Activated CD4-positive, CD25-positive, alpha-beta regulatory T cell treated with anti-CD3 and anti-CD28 coated beads, Interleukin-2, amount 50 U/mL, for 24 hours (primary cell): ENCODE results near the gene NAT10.
"Not testable (repeated sequence)": the region's sequence is repeated elsewhere in the genome, so short reads cannot be mapped to it uniquely, and the experiment has no call there.

Experiments used
- ATAC-seq, 2 donors: fragments of 150-1000 bp; cut with Tn5 transposase; one replicate each; pipeline ENCODE4 v1.10.0; 2021; ENCODE audit warnings: mild to moderate bottlenecking in 1 of 2, moderate library complexity in 1 of 2

NAT10 gene

DNA sequence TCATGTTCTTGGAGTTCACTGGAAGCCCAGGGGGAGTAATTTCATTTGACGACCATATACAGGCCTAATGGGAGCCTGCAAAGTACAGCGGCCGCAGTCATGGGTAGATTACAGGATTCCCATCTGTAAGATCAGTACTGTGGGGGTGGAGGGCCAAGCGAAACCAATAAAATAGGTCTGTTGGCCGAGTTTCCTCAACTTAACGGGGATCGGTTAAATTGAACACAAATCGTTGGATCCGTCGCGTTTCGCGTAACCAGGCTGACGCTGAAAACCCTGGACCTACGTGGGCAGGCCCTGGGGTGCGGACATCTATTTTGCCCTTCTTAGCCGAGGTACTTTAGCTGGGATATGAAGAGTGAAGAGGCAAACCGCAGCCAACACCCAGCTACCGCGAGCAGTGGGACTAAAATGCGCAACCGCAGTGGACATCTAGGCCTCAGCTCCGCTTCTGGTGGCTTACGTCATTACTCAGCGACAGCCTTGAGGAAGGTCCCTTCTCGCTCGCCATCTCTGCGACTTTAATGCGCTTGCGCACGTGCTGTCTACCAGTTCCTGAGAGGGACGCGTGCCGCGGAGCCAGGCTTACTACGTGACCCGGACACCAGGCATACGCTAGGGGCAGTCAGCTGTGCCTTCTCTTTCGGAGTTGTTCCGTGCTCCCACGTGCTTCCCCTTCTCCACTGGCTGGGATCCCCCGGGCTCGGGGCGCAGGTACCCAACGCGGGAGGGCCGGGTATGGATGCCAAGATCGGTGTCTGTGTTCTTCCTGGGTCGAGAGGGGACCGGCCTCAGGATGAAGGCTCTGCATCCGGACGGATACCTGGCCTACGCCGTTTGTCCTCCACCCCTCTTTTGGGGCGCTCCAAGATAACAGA is at the start of gene NAT10:
Gene NAT10, plus strand, starts transcription at position 551 of the 878 bp plus-strand sequence. CDS start 2,597 bp downstream, outside the sequence.
- peak; percentile 94 to 95 for ATAC-seq

DNA sequence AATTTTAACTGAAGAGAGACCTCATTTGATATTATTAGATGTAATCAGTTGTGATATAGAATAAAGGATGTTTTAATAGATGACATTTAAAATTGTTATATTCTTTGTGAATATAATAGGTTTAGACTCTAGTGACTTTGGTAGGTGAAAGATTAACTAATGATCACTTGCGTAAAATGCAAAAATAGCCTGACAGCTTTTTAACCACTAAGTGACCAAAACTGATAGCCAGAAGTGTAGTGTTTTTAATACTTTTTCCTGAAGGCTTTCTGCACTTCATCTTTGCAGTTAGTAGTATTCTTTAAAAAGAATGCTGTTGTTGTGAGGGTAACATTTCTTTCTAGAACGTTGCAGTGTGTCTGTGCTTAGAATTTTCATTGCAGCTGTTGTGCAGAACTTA is 48.8 kb upstream of the NAT10 start:
- no peak for ATAC-seq

DNA sequence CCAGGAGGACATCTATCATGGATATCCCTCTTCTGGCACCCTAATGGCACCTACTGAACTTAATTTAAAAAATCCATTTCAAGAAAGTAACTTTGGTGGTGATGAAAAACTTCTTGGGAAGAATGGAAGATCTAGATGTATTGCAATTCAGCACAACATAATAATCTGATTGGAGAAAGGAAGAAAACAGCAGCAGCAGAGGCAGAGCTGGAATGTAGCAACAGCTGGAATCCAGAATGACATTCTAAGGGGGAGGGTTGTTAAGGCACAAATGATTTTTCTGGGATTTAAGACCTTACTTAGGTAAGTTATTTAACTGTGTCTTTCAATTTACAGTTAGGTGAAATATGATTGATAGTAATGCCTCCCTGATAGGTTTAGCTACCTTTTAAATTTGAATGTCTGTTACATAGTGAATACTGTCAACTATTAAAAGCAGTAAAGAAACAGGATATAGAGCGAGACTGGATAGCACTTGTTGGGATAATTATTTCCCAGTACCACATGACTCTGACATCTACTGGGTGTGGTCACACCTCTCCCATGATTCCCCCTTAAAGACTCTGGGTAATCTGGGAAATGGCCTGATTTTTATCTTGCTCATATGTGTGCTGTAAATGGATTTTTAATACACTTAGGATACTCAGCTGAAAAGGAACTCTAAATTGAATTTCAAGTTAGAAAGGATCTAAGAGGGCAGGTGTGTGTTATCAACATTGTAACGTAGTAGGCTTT is 42.2 kb upstream of the NAT10 start:
- ATAC-seq, result no peak

DNA sequence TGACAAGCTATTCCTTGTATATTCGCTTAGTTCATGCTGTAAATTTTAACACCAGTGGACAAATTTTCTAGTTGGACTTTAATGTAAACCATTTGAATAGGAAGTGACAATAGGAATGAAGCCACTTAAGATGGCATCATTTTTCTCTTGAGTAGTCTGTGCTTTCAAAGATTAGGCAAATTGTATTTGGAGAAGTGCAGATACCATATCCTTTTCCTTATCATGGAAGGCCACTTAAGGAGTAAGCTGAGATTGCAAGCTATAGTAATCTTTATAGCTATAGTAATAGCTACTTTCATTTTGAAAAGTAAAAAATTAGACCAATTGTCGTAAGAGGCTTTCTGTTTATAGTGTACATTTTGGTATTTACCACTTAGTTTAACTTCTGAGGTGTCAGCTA is 41.1 kb upstream of the NAT10 start:
- ATAC-seq, result no peak

DNA sequence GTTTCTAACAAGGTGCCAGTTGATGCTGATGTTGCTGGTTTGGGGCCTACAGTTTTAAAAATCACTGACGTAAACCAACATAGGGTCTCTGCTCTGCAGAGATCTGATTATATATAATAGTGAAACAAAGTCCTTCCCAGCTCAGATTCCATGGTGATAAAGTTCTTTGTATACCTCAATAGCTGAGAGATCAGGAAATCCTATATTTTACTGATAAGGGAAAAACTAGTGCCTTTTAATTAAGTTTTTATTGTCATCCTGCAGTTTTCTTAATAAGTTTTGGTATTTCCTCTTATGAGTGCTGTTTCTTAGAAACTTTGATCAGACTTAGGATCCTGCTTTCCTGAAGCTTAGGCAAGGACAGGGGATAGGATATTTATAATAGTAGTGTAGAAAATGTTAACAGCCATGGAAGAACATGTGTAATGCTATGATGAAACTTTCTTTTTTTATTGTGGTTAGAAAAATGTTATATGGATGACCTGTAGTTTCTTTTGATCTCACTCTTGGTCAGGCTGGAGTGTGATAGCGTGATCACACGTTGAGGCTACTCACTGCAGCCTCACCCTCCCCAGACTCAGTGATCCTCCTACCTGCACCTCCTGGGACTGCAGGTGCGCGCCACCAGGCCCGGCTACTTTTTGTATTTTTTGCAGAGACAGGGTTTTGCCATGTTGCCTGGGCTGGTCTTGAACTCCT is 39.8 kb upstream of the NAT10 start:
- peak in 1 of 2 donors; percentile 68 for ATAC-seq

DNA sequence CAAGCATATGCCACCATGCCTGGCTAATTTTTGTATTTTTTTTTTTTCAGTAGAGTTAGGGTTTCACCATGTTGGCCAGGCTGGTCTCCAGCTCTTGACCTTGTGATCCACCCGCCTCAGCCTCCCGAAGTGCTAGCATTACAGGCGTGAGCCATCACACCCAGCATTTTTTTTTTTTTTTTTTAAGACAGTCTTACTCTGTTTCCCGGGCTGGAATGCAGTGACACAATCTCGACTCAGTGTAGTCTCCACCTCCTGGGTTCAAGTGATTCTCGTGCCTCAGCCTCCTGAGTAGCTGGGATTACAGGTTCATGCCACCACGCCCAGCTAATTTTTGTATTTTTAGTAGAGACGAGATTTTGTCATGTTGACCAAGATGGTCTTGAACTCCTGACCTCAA is 38.7 kb upstream of the NAT10 start:
- not testable (repeated sequence) for ATAC-seq

DNA sequence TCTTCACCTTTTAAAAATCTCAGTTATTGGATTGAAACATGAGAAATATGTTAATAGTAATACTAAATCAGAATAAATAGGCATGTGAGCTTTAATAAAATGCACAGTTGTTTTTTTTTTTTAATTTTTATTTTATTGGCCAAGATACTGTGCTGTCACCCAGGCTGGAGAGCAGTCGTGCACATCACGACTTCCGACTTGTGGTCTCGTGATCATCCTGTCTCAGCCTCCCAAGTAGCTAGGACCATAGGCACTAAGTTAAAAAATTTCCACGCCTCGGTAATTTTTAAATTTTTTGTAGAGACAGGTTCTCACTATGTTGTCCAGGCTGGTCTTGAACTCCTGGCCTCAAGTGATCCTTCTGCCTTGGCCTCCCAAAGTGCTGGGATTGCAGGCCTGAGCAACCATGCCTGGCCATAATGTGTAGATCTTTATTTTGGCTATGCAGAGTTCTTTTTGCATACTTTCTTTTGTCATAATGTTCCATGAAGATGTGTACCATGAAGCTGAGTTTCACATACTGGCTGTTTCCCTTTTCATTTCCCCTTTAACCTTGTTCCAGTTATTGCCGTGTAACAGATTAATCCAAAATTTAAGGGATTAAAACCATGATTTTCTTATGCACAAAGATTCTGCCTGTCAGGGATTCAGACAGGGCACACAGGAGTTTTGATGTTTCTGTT is 37.9 kb upstream of the NAT10 start:
- ATAC-seq, result no peak

DNA sequence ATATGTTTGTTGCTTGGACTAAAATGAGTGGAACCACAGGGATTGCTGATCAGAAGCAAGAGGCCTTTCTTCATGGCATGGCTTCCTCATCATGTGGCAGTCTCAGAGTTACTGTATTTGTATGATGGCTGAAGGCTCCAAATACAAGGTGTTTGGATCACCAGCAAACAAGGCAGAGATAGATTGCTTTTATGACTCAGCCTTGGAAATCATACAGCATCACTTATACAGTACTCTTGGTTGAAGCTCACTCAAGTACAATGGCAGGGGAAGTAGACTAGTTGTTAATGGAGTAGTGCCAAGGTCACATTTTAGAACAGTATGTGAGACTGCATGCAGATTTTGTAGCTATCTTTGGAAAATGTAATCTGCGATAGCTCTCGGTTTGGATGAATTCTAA is 37.3 kb upstream of the NAT10 start:
- ATAC-seq, result peak in 1 of 2 donors; percentile 37

DNA sequence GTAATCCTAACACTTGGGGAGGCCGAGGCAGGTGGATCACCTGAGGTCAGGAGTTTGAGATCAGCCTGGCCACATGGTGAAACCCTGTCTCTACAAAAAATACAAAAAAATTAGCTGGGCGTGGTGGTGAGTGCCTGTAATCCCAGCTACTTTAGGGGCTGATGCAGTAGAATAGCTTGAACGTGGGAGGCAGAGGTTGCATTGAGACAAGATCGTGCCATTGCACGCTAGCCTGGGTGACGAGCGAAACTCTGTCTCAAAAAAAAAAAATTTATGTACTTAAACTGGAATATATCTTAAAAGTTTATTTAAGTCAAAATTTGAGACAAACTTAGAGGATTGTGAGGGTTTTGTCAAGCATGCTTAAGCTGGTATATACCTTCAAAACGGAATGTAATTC is 34.1 kb upstream of the NAT10 start:
- not testable (repeated sequence) for ATAC-seq

DNA sequence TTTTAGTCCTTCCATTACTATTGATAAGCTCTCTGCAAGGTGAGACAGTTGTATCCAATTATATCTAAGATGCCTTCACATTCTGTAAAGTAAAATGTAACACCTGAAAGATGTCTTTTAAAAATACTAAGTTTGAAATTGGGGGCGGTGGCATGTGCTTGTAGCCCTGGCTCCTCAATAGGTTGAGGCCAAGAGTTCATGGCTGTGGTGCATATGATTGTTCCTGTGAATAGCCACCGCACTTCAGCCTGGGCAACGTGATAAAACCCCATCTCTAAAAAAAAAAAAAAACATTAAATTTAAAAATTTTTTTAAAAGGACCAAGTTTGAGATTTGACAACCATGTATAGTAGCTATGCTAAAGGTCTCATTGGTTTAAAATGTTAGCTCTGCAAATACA is 33.4 kb upstream of the NAT10 start:
- no peak for ATAC-seq

DNA sequence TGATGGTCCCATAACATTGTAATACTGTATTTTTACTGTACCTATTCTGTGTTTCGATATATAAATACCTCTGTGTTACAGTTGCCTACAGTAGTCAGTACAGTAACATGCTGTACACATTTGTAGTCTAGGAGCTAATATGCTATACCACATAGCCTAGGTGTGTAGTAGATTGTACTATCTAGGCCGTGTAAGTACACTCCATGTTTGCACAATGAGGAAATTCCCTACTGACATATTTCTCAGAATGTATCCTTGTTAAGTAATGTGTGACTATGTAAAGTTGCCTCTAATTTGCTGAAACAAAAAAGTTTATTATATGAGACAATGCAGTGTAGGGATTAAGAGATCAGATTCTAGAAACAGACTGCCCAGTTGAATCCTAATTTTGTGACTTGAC is 32.6 kb upstream of the NAT10 start:
- ATAC-seq, result no peak

DNA sequence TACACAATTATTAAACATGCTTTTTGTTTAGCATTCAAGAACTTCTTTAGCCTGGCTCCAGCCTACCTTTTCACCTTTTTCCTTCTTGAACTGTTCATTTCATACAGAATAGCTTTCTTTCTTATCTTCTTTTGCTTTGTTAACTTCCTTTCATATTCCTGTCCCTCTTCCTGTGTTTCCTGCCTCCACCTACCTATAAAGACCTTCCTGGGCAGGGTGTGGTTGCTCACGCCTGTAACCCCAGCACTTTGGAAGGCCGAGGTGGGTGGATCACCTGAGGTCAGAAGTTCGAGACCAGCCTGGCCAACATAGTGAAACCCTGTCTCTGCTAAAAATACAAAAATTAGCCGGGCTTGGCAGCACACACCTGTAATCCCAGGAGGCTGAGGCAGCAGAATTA is 31.0 kb upstream of the NAT10 start:
- no peak for ATAC-seq

DNA sequence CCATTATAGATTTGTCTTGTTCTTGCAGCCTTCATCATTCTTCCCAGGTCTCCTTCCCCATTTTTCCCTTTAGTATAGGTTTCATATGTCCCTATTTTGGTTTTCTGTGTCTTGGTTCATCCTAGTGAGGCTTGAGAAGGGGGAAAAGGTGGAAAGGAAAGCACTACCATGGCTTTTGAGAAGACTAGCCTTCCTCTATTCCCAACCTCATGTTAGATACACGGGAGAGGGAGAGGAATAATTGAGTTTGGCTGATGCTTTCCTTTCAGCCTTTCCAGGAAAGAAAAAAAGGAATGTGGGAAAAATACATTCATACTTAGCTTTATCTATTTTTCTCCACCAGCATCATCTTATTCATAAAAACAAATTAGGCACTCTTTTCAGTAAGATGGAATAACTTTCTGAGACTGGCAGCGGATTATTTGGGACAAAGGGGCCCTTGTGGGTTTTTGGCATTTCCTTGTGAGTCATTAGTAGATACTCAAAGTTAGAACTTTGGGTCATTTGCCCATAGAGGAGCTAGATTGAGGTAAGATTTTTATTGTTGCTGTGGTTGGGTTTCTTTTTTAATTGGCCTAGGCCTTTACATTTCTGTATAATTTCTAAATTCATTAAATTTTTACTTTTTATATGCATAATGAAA is 30.1 kb upstream of the NAT10 start:
- no peak for ATAC-seq

DNA sequence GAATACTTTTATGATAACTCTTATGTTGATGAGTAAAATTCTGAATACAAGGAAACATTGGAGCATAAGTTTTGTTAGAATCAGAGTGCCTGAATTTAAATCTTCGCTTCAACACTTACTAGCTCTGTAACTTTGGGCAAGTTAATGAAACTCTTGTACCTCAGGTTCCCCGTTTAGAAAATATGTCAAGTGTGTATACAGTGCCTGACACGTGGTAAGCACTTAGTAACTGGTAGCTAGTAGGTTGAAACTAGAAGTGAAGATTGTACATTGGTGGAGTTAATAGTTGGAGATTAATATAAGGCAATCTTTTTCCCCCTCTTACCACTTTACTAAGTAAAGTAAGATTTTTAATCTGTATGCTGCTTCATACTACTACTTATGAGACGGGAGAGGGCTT is 24.8 kb upstream of the NAT10 start:
- ATAC-seq, result no peak

DNA sequence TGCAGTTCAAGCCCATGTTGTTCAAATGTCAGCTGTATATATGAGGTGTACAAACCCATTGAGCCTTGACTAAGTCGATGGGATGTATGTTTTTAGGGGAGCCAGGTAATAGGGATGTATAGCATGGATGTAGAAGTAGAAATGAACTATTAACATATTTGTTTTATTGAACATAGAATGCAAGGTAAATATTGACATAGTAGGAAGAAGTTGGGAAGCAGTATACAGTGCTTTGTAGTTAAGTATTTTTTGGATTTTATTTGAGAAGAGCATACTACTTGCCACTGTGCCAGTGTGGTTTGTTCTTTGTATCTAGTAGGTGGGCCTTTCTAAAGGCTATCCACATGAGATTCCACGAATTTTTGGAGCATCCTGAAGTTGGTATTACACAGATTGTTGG is 20.8 kb upstream of the NAT10 start:
- no peak for ATAC-seq

DNA sequence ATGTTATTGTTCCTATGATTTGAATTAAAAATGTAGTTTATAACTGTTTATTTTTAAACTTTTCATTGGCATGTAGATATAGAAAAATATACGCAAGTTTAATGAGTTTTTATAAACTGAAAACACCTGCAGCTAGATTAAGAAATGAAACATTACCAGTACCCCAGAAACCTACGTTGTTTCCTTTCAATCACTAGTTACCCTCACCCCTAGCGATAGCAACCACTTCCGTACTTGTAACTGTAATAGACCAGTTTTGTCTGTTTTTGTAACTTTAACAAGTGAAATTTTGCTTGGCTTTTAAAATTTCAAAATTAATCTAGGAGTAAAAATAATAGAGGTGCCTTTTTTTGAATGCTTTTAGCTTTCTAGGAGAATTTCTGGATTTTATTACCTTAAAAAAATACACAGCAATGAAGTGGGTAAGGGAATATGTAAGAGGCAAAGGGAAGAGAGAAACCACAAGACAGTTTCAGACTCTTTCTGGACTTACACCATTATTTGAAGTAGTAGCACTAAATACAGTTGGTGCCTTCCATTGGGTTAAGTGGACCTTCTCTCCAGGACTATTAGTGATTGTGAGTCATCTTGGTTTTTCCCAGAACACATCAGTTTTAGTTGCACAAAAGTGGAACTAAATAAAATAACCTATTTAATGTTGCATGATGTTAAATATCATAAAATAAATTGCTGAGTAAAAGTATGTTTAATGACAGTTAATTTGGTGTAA is 18.7 kb upstream of the NAT10 start:
- peak in 1 of 2 donors; percentile 51 for ATAC-seq

DNA sequence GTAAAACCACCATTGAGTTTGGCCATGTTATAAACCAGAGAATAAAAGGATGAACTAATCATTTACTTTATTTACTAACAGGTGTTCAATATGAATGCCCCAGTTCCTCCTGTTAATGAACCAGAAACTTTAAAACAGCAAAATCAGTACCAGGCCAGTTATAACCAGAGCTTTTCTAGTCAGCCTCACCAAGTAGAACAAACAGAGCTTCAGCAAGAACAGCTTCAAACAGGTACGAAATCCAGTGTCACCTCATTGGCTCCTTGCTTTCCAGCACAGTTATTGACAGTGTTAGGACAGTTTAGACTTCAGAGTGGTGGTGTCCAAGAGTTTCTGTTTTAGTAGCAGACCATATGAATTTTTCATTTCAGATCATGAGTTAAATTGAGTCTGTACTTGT is 13.6 kb upstream of the NAT10 start:
- ATAC-seq, result no peak

DNA sequence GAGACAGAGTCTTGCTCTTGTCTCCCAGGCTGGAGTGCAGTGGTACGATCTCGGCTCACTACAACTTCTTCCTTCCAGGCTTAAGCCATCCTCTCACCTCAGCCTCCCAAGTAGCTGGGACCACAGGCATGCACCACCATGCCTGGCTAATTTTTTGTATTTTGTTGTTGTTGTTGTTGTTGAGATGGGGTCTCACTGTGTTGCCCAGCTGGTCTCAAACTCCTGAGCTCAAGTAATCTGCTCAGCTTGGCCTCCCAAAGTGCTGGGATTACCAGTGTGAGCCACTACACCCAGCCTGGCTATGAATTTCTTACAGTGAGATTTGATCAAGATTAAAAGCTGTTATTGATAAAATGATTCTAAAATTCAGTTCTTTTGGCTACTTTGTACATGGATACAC is 10.5 kb upstream of the NAT10 start:
- ATAC-seq, result not testable (repeated sequence)

DNA sequence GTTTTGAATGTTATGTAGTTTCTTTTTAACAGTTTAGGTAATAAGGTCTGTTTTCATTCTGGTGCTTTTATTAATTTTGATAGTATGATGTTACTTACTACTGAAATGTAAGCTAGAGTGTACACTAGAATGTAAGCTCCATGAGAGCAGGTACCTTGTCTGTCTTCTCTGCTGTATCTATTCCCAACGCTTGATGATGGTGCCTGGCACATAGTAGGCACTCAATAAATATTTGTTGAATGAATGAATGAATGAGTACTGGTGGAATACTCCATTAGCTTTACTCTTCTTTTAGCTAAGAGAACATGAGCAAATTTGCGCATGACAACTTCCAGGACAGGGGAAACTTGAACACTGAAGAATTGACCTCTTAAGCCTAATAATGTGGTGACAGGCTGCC is 6.6 kb upstream of the NAT10 start:
- no peak for ATAC-seq

DNA sequence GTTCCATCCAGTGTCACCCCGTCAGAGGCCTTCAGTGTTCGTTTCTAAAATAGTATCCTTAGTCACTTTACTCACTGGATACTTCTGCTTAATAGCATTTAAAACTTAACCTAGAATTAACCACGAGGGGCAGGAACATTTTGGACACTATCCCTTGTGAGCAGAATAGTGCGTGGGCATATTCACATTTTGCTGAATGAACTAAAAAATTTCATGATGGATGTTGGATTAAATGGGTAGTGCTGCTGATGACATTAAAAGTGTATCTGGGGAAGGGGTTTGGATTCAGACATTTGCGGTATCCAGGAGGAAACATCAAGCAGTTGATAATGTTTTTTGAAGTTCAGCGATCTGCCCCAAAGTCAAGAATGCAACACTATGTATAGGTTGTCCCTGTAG is 750 bp upstream of the NAT10 start:
- ATAC-seq, result no peak

DNA sequence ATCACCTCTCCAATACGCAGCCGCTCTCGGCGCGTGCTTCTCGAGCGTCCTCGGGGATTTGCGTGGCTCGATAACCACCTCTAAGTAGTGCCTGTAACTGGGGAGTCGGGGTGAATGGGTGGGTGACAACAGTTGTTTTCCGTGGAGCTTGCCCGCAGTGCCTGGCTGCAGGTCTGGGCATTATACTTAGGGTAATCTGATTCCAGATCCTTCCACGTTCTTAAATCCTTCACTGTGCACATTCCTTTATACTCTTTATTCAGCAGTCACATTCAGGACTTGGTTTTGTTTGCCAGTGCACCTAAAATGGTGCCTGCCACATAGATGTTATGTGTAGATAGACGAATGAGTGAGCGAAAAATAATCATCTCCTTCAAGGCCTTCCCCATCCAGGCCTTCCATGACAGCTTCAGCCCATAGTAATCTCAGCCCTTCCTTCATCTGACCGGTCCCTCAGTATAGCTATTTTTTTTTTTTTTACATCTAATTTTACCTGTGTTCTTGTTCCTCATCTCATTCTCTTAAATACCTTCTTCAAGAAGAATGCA is 602 bp downstream of the NAT10 start:
- ATAC-seq, result peak; percentile 18 to 30
